ENCODE measurements around the gene IGFN1.

GRCh38 chr1:201228011-201228983 is 37.7 kb downstream of the IGFN1 start:
- TF ChIP-seq POLR2A (IDR thresholded peaks at IDR 0.05; ENCODE audit: low read length) (no peak), GATA1 (IDR thresholded peaks at IDR 0.05; ENCODE audit: low read depth, low read length) (no peak)

All from erythroblast (primary cell).